NB4 (cell line): ENCODE data around the gene TICRR.

Experiments used
- CTCF ChIP-seq: IDR thresholded peaks from one replicate; pipeline ENCODE4 v1.5.1; 2012; ENCODE audit warnings: low read depth, low read length
- MAX ChIP-seq: IDR thresholded peaks from 2 replicates; pipeline ENCODE4 v1.6.1; 2011; ENCODE audit warnings: low read depth, low read length
- POLR2A ChIP-seq: IDR thresholded peaks from 2 replicates; pipeline ENCODE4 v1.6.1; 2011; ENCODE audit warnings: mild to moderate bottlenecking; ENCODE audit not compliant: insufficient read length; ENCODE audit errors: extremely low read depth

- TF ChIP-seq CTCF (no peak), MAX (no peak), POLR2A (no peak)
These were observed 77.4 kb downstream of the TICRR start for GRCh38 chr15:89652666-89653065.
